Forelimb muscle (tissue), 1 donor: ENCODE results near the gene INHBC. TPM values are rescaled to one million over a fixed set of nuclear protein-coding genes. Genes with fewer than 3 reads are reported as not detected.
"Not testable (repeated sequence)": the region's sequence is repeated elsewhere in the genome, so short reads cannot be mapped to it uniquely, and the experiment has no call there.

Experiments used
- DNase-seq: peaks from one replicate; pipeline ENCODE4 v3.0.0-alpha.2; 2013; ENCODE audit warnings: low read depth
- polyA plus RNA-seq: library from polyadenylated mRNA; unstranded; fragments of 120-200 nt; gene quantifications from one replicate; pipeline ENCODE4 v1.2.1, GENCODE V29; 2013; ENCODE audit not compliant: insufficient read length

The INHBC gene
- polyA plus RNA-seq, 1 donor, result 0.25 TPM

GRCh38 chr12:57487055-57487596 lies 52.5 kb downstream of the INHBC start:
- no peak for DNase-seq

DNA sequence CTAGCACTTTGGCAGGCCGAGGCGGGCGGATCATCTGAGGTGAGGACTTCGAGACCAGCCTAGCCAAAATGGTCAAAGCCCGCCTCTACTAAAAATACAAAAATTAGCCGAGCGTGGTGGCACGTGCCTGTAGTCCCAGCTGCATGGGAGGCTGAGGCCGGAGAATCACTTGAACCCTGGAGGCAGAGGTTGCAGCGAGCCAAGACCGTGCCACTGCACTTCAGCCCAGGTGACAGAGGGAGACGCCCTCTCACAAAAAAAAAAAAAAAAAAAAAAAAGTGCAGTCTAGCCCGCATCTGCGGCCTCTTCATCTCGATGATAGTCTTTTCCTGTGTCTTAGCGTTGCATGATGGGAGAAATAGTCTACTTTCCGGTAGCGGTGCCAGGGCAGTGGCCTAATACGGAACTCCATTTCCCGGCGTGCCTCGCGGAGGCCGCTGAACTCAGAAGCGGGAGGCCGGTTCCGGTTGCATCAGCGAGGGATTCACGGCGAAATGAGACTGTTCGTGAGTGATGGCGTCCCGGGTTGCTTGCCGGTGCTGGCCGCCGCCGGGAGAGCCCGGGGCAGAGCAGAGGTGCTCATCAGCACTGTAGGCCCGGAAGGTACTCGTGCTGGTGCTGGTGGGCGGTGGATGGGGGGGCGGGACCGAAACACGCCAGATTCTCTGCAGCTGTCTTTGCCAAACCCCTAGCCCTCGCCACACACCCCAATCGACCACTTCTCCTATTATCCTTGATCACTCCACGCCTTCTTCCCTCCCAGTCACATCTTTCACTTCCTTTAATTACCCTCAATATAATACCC lies 53.2 kb downstream of the INHBC start, which contains the start of gene MARS1:
Gene MARS1 (plus strand): TSS at position 472 of the 805 bp plus-strand sequence. CDS start 23 bp downstream, at position 495.
- DNase-seq, result peak; percentile 97

- no peak for DNase-seq
Measured at GRCh38 chr12:57488402-57489156, 54.0 kb downstream of the INHBC start.

- no peak for DNase-seq
Measured at GRCh38 chr12:57489157-57489641, 54.6 kb downstream of the INHBC start.

GRCh38 chr12:57490126-57490525 lies 55.5 kb downstream of the INHBC start:
- no peak for DNase-seq

- DNase-seq, result no peak
Measured at GRCh38 chr12:57491393-57492280, 57.1 kb downstream of the INHBC start.

DNA sequence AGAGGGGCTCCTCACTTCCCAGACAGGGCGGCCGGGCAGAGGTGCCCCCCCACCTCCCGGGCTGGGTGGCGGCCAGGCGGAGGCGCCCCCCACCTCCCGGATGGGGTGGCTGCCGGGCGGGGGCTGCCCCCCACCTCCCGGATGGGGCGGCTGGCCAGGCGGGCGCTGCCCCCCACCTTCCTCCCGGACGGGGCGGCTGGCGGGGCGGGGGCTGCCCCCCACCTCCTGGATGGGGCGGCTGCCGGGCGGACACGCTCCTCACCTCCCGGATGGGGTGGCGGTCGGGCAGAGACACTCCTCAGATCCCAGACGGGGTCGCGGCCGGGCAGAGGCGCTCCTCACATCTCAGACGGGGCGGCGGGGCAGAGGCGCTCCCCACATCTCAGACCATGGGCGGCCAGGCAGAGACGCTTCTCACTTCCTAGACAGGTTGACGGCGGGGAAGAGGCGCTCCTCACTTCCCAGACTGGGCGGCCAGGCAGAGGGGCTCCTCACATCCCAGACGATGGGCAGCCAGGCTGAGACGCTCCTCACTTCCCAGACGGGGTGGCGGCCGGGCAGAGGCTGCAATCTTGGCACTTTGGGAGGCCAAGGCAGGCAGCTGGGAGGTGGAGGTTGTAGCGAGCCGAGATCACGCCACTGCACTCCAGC lies 60.6 kb downstream of the INHBC start:
- DNase-seq, result not testable (repeated sequence)

DNA sequence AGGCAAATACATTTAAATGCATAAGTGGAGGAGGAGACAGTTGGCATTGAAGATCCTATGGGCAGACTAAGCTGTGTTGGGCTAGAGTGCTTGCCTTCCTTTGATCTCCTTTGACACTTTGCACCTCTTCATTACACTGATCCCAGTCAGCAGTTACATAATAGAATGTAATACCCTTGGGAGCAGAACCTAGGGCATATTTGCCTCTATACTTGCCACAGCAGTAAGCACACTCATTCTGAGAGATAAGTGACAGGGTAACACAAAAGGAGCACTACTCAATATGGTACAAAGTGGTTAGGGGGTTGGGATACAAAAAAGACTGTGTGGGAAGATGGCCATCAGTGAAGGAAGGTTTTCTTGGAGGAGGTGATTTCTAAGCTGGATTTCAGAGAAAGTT lies 62.2 kb downstream of the INHBC start:
- DNase-seq, result no peak

GRCh38 chr12:57497223-57498131 lies 62.9 kb downstream of the INHBC start:
- DNase-seq, result no peak

DNA sequence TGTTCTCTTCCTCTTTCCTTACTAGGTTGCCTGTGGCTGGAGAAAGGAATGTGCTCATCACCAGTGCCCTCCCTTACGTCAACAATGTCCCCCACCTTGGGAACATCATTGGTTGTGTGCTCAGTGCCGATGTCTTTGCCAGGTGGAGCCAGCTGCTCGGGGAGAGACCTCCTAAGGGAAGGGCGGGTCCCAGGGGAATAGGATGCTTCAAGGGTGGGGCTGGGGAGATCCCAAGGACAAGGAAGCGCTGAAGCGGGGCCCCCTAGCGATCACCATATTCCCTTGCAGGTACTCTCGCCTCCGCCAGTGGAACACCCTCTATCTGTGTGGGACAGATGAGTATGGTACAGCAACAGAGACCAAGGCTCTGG lies 63.5 kb downstream of the INHBC start:
- DNase-seq, result no peak

- no peak for DNase-seq
Measured at GRCh38 chr12:57498571-57498970, 64.0 kb downstream of the INHBC start.

DNA sequence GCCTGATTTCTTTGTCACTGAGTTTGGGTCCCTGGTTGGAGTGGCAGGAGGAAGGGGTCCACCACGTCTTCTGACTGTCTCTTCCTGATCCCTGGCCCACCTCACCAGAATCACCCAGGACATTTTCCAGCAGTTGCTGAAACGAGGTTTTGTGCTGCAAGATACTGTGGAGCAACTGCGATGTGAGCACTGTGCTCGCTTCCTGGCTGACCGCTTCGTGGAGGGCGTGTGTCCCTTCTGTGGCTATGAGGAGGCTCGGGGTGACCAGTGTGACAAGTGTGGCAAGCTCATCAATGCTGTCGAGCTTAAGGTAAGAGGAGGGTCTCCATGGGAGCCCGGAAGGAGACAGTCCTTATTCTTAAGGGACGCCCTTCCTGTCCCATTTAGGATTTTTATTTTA lies 65.6 kb downstream of the INHBC start:
- no peak for DNase-seq

Other genes starting within 250 kb of the INHBC start
- 2.8 TPM for gene NXPH4, start 218.0 kb upstream of the INHBC start, polyA plus RNA-seq
- gene SHMT2, start 205.1 kb upstream of the INHBC start, polyA plus RNA-seq, result 64.4 TPM
- 488 TPM for gene STAC3, start 183.6 kb upstream of the INHBC start, polyA plus RNA-seq
- 50.1 TPM for gene R3HDM2, start 3.7 kb upstream of the INHBC start, polyA plus RNA-seq
- 3.8 TPM for gene INHBE, start 20.5 kb downstream of the INHBC start, polyA plus RNA-seq
- 11.2 TPM for gene GLI1, start 25.0 kb downstream of the INHBC start, polyA plus RNA-seq
- gene ARHGAP9, start 45.1 kb downstream of the INHBC start, polyA plus RNA-seq, result 4.2 TPM
- gene MARS1, start 53.3 kb downstream of the INHBC start, polyA plus RNA-seq, result 83.8 TPM
- 12.6 TPM for gene DDIT3, start 85.7 kb downstream of the INHBC start, polyA plus RNA-seq
- 43.1 TPM for gene MBD6, start 88.0 kb downstream of the INHBC start, polyA plus RNA-seq
- gene DCTN2, start 112.4 kb downstream of the INHBC start, polyA plus RNA-seq, result 148 TPM
- 0.03 TPM for gene KIF5A, start 115.3 kb downstream of the INHBC start, polyA plus RNA-seq
- gene PIP4K2C, start 156.4 kb downstream of the INHBC start, polyA plus RNA-seq, result 10.6 TPM
- 22.4 TPM for gene DTX3, start 170.0 kb downstream of the INHBC start, polyA plus RNA-seq
- 25.4 TPM for gene ARHGEF25, start 176.7 kb downstream of the INHBC start, polyA plus RNA-seq
- gene B4GALNT1, start 198.4 kb downstream of the INHBC start, polyA plus RNA-seq, result 2.1 TPM